GM18861 (cell line): ENCODE measurements around the gene PRIM1.
A peak's percentile ranks its signal among the peaks of the same experiment; 100 is the strongest.
"Not testable (repeated sequence)": the region's sequence is repeated elsewhere in the genome, so short reads cannot be mapped to it uniquely, and the experiment has no call there.

Experiments used
- ATAC-seq: cut with Tn5 transposase; IDR thresholded peaks from one replicate; pipeline ENCODE4 v1.9.1; 2021; ENCODE audit not compliant: unreplicated experiment

PRIM1 gene

DNA sequence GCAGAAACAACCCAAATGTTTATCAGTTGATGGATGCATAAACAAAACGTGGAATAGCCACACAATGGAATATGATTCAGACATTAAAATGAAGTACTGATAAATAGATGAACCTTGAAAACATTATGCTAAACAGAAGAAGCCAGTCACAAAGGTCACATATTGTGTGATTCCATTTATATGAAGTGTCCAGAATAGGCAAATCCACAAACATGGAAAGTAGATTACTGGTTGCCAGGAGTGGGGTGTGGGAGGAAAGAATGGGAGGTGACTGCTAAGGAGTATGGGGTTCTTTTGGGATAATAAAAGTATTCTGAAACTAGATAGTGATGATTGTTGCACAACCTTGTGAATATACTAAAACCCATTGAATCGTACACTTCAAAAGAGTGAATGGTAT is 9.7 kb upstream of the PRIM1 start:
- no peak for ATAC-seq

DNA sequence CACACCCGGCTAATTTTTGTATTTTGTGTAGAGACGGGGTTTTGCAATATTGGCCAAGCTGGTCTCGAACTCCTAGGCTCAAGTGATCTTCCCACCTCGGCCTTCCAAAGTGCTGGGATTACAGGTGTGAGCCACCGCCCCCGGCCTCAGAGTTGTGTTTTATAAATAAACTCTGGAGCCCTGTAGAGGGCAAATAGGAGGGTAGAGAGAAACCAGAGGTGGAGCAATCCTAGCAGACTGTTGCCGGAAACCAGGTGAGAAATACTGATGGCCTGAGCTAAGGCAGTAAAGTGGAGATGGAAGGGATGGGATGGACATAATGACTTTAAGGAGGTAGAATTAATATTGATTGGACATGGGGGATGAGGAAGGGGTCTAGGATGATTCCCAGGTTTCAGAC is 8.3 kb upstream of the PRIM1 start:
- no peak for ATAC-seq

DNA sequence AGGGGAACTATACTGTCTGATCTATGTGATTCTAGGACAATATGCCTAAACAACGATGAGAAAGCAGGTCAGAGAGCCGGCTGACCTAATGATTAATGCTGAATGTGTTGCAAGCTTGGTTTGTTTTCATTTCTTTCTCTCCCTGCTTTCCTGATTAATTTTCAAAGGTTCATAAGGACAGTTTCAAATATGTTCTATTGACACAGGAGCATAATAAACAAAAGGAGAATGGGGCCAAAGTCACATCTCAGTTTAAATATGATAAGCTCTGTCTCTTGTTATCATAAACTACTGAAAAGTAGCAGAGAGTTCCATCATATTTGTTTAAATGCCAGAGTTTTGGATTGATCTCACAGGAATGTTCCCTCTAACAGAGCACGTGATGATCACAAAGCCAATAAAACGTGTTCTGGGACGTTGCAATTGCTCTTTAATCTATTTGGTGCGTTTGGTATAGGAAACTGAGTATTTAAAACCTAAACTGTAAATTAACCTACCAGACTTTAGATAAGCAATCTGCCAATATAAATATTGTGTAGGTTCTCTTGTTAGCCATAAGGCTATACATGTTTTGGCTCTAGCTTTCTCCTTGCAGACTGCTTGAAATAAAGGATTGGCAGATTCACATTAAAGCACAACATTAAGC is 7.3 kb upstream of the PRIM1 start:
- no peak for ATAC-seq

DNA sequence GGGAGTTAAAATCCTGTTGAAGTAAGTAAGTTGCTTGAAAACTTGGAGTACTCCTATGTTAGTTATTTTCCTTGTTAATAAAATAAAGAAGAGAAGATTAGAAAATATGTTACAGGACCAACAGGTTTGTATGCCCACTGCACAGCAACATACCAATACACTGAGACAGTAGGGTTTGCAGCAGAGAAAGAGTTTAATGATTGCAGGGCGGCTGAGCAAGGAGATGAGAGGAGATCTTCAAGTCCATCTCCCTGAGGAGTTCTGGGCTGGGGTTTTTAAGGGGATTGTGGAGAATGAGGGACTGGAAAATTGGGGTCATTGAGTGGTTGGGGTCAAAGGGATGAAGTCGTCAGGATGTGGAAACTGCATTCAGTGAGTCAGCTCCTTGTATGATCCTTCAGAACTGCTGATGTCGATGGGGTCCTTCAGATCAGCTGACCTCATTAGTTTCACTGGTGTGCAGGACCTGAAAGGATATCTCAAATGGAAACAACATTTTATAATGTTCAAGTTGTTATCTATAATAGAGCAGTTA is 6.7 kb upstream of the PRIM1 start:
- no peak for ATAC-seq

DNA sequence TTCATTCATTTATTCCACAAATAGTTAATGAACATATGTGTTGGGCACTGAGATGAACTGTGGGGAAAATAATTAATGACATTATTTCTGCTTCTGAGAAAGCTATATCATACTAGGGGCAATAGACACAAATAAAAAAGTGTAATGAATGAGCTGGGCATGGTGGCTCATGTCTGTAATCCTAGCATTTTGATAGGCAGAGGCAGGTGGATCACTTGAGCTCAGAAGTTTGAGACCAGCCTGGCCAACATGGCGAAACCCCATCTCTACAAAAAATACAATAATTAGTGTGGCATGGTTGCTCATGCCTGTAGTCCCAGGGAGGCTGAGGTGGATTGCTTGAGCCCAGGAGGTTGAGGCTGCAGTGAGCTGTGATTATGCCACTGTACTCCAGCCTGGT is 5.8 kb upstream of the PRIM1 start:
- ATAC-seq = not testable (repeated sequence)

DNA sequence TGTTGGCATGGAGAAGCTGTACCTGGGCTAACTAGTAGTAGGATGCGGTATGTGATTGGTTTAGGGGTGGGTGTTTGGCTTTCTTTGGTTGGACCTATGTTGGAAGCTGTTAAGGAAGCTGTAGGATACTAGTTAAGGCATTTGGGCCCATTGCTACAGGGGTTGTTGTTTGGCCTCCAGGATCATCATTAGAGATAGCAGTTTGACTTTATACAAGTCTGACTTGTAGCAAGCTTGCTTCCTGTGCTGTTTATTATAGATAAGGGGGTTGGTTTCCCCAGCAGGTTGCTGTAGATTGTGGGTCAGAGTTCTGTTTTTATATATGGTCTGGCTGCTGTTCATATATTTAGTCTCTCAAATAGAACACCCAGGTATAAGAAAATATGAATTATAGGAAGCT is 1.4 kb upstream of the PRIM1 start:
- no peak for ATAC-seq

DNA sequence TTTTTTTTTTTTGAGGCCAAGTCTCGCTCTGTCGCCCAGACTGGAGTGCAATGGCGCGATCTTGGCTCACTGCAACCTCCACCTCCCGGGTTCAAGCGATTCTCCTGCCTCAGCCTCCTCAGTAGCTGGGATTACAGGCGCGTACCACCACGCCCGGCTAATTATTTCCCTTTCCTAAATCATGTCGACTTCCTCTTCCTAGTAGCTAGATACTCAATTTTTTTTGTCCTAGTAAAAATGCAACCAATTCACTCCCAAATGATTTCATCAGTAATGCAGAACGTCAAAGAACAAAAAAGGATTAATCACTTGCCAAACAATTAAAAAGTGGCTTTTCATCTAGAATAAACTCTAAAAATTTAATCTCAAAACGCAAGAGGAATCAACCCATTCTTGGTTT is 1.5 kb downstream of the PRIM1 start:
- ATAC-seq = not testable (repeated sequence)

DNA sequence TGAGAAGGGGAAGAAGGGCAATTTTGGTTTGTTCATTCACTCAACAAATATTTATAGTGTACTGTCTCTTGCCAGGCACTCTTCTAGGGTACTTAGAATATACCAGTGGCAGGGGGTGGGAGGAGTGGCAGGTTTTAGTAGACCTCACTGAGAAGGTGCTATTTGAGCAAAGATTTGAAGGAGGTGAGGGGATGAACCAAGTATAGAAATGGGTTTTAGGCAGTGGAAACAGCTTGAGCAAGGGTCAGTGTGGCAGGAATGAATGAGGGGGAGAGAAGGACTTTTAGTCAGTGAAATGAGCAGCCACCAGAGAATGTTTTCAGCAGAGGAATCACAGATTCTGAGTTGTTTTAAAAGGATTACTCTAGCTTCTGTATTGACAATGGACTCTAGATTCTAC is 2.3 kb downstream of the PRIM1 start:
- ATAC-seq = no peak

DNA sequence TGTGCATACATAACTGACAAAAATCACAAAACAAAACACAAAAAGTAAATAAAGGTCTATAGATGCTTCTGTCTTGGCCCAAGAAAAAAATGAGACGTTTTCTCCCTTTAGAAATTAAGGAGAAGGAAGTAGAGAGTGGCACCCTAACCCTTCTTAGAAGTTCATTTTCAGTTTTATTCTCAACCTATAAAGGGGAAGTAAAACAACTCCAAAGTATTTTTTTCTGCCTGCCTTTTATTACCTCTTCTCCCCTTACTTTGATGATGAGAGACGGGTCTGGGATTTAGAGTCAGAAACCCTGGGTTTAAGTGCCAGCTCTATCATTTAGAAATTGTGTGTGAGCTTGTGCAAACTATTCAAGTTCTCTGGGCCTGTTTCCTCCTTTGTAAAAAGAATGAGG is 2.8 kb downstream of the PRIM1 start:
- no peak for ATAC-seq

DNA sequence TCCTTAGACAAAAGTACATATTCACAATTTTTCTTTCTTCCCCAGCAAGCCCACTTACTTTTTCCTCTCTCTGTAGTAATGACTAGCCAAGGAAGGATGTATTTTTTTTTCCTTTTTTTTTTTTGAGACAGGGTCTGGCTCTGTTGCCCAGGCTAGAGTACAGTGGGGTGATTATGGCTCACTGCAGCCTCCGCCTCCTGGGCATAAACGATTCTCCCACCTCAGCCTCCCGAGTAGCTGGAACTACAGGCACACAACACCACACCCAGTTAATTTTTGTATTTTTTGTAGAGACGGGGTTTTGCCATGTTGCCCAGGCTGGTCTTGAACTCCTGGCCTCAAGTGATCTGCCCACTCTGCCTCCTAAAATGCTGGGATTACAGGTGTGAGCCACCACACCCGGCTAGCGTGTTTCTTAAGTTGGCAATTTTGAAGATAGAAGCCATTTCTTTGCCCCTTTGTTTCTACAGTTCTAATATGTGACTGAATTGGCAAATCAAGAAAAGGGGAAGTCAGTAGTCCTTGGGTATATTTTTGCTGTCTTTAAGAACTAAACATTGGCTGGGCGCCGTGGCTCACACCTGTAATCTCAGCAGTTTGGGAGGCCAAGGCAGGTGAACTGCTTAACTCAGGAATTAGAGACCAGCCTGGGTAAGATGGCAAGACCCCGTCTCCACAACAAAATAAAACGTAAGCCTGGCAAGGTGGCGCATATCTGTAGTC is 23.8 kb downstream of the PRIM1 start:
- ATAC-seq = no peak

DNA sequence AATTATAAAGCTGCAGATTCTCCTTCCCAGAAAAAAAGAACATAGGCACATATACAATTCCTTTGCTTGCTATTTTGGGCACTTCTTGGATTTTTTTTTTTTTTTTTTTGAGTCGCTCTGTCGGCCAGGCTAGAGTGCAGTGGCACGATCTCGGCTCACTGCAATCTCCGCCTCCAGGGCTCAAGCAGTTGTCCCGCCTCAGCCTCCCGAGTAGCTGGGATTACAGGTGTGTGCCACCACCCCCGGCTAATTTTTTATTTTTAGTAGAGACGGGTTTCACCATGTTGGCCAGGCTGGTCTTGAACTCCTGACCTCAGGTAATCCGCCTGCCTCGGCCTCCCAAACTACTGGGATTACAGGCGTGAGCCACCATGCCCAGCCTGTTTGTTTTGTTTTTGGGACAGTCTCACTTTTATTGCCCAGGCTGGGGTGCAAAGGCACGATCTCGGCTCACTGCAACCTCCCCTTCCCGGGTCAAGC is 25.9 kb downstream of the PRIM1 start:
- not testable (repeated sequence) for ATAC-seq

DNA sequence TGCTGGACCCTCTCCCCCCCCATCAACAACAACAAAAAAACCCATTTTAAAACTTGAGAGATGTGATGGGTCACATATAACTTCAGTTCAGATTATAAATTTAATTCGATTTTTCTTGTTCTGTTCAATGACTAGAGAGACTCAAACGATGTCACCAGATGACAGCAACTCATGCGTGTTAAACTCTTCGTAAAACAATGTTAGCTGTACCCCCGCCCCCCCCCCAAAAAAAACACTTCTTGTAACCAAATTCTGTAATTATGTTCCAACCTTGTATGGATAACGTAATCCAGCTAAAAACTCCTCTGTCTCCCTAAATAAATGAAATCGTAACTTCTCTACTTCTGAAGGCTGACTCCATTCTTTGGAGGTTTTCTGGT is 26.4 kb downstream of the PRIM1 start:
- ATAC-seq = no peak

DNA sequence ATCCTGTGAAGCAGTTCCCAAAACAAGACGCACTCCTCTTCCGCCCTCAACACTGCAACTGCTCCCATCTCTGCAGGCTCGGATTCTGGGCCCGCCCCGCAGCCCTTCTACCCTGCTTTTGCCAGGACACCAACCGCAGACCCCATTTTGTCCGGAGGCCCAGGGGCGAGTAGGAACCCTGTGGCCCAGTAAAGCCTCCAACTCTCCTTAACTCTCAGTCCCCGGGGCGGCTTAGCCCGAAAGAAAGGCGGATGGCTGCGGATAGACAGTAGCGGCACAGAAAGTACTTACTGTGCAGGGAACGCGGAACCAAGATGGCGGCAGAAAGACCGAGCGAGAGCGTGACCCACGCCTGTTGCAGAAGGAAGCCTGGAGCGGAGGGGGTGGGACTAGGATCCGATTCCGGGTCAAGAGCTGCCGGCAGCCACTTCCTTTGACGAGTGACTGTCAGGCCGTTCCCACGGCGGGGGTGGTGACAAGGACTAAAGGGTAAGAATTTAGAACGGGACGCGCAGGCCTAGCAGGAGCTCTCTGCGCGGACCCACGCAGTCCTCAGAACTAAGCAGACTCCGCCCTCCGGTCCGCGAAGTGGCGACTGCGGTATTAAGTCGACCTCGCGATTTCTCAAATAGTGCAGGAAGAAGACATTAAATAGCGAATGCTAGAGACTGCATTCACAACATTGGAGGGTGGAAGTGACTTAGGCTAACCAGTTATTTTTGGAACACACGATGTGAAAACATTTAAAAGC is 27.0 kb downstream of the PRIM1 start, which contains the start of gene NACA:
Gene NACA (minus strand): TSS at position 328 of the 751 bp plus-strand sequence. CDS start 778 bp downstream, outside the sequence.
- peak; percentile 86 for ATAC-seq

DNA sequence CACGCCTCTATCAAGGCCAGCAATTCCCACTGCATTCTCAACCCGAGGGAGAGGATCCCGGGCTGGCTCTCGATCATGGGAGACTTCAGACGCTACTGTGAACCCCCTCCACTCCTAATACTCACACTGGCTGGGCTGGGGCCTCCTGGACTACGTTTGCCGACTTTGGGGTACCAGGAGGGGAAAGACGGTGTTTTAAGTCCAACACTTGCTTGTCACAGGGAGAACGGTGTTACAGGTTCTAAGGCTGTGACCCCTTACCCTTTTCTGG is 27.5 kb downstream of the PRIM1 start:
- ATAC-seq = no peak

DNA sequence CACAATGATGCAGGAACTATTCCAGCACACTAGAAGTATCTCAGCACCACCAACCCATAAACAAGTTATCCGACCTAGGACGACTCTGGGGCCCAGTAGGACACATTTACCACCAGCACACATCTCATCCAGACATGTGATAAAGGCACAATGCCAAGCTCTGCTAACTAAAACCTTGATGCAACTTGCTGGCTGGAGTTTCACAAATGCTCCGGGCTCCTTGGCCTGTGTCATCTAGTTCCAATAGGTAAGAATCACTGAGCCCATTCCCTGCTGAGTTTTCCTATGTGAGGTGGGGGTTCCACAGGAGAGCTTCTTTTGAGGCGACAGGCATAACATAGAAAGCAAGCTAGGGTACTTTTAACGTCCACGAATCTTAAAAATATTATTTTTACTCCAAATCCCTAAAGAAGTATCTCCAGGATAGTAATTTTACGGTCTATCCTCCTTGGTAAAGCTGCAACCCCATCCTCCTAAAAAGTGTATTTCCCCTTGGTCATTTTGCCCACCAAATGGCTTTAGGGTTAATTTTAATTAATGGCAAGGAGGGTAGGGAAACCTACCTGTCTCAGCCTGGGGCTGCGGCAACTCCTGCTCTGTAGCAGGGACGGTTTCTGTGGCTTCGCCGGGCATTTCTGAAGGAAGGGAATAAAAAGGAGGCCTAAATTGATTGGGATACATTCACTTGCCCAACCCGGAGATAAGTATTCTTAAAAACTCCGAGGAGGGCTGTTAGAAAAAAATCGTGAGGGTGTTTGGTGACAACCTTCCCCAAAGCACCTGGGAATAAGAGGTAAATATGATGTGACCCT is 28.0 kb downstream of the PRIM1 start:
- no peak for ATAC-seq

DNA sequence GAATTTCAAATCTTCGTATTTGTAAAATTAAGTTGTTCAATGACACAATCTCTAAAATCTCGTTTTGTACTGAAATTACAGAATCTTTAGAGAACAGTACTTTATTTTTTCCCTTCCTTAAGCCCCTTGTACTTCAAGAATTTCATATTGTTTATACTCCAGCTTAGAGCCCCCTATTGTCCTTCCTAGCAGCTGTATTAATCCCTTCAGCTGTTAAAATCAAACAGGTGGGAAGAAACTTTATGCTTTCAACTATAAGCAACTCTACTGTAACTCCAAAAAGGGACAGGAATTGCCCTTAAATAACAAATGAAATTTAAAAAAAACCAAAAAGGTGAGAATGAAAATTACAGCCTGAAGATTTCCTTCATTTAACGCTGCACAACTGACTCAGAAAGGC is 28.8 kb downstream of the PRIM1 start:
- ATAC-seq = no peak

DNA sequence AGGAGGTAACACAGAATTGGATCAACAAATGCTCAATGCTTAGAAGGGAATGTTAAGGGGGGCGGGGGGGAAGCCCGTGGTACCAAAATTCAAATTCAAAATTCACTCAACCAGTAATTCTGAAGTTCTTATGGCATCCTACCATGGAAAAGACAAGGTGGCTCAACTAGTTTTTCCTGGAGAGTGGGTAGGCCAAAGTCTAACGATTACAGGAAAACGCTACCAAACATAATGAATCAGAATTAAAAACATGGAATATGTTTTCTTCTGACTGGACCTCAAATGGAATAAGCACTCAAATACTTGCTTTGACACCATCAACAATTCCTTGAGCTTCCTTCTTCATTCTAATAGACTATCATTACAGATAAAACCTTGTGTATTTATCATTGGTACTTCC is 29.3 kb downstream of the PRIM1 start:
- no peak for ATAC-seq

DNA sequence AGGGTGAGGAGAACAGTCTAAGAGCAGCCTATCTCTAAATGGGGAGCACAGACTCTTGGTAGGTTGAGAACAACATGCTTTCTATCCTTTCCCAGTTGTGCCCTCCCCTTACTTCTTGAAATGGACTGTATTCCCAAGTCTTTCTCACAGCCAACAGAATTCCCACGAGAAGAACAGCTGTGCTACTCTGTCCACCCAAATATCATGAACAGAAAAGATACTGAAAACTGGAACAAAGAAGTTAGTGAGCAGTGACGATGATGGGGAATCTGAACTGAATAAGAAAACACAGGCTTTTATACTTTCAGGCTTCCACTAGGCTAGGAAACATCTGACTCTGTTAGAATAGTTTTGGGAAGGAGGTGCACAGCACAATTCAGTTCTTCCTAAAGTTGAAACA is 30.4 kb downstream of the PRIM1 start:
- no peak for ATAC-seq

DNA sequence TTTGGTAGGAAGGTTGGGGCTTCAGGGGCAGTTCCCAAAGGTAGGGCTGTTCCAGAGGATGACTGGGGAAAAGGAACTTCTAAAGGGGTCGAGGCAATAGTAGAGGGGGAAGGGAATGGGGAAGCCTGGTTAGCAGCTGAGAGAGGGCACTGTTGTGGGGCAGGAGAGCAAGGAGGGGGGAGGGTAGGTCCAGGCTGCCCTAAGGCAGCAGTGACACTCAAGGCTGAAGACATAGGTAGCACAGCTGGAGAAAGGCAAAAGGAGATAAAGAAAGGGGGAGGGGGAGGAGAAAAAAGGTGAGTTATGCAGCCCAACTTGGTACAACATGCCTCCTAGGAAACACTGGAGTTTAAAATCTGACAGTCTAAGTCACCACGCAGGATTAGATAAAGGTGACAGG is 30.9 kb downstream of the PRIM1 start:
- no peak for ATAC-seq

DNA sequence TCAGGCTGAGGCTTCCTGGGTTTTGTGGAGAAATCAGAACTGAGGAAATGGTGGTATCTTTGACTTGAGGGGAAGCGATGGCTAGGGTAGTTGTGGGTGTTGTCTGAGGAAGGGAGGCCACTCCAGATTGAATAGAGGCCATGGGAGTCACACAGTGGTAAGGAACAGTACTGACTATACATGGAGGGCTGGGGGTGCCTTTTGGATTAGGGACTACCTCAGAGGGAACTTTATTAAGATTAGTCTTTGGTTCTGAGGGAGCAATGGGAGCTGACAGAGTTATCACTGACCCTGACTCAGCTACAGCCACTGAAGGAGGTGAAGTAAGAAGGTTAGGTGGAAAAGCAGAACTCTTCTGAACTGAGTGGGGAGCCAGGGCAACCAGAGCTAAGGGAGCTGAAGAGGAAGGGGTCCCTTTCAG is 31.4 kb downstream of the PRIM1 start:
- ATAC-seq = no peak

DNA sequence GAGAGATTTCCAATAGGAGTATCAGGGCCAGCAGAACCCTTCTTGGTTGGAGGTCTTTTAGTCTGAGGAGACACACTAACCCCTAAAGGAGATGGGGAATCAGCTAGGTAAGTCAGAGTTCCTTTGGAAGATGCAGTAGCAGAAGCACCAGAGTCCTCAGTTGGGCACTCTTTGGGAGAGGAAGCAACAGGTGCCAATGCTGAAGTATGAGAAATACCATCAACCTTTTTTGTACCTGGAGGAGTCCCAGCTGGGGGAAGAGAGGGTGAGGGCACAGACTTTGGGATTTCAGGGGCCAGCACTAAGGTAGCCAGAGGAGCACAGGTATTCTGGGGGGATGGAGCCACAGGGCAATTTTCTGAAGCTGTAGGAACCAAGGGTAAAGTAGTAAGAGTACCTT is 33.1 kb downstream of the PRIM1 start:
- no peak for ATAC-seq
